ENCODE results near the gene STPG3. TPM values are rescaled to one million over a fixed set of nuclear protein-coding genes. Genes with fewer than 3 reads are reported as not detected.

Gene STPG3
- total and polyA plus RNA-seq, 9 of the 15 experiments (the other 6 are each of a cell fraction or from before 2014, with no cell fraction given), result not detected

DNA sequence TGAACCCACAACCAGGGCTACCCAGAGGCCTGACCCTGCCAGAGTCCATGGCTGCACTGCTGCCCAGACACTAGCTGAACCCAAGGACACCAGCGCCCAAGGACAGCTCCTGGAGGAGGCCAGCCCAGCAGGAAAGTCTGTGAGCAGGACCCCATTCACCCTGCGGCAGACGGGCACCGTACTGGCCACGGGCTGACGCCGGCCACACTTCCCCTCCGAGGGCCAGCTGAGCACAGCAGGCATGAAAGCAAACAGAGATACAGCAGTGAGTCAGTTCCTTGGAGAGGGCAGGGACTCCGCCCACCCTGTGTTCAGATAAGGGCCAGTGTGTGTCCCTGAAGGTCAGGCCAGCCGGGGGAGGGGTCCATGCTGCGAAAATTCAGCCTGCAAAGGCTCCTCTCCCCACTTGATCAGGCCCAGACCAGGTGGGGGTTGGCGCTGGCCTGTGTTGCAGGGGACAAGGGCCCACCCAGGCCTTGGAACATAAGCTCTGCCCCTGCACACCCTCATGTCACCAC lies 32.3 kb upstream of the STPG3 start (continued):
- TF ChIP-seq JUN (IDR thresholded peaks at IDR 0.05; ENCODE audit: borderline replicate concordance, low read depth, low read length) (peak; percentile 70; the same call in 1 of the 2 replicates), JUN (CRISPR knock-in tag; IDR thresholded peaks at IDR 0.05; ENCODE audit: borderline replicate concordance) (no peak), RBFOX2 (IDR thresholded peaks at IDR 0.05; ENCODE audit: low read depth, low read length) (peak; percentile 71), ZNF75A (CRISPR knock-in tag; IDR thresholded peaks at IDR 0.05) (0 out of 2 replicates have a peak, but pooled peaks have one; percentile 49), ETV5 (CRISPR knock-in tag; IDR thresholded peaks at IDR 0.05; ENCODE audit: low read depth) (peak; percentile 80; the same call in 1 of the 2 replicates), SAFB (IDR thresholded peaks at IDR 0.05; ENCODE audit: borderline replicate concordance, low read depth, low read length) (no peak), ZNF551 (CRISPR knock-in tag; IDR thresholded peaks at IDR 0.05) (no peak), CBX5 (IDR thresholded peaks at IDR 0.05; ENCODE audit: borderline replicate concordance, low read depth) (no peak), FOXK2 (conservative IDR thresholded peaks at IDR 0.05 in 1 of 2, IDR thresholded peaks at IDR 0.05 in 1 of 2; ENCODE audit: low read depth in 2 of 2) (peak; percentile 48 to 59; a peak in 3 of 4 replicates), MXI1 (IDR thresholded peaks at IDR 0.05; ENCODE audit: low read depth, low read length) (0 out of 2 replicates have a peak, but pooled peaks have one; percentile 67), NONO (IDR thresholded peaks at IDR 0.05; ENCODE audit: low read depth in 2 of 2, low read length in 1 of 2) (no peak), ZNF445 (CRISPR knock-in tag; IDR thresholded peaks at IDR 0.05; ENCODE audit: low read depth) (peak; percentile 26; the same call in 1 of the 2 replicates), FUS (optimal IDR thresholded peaks at IDR 0.05; ENCODE audit: low read depth, low read length) (no peak)
- TF ChIP-seq, protein P1, sequence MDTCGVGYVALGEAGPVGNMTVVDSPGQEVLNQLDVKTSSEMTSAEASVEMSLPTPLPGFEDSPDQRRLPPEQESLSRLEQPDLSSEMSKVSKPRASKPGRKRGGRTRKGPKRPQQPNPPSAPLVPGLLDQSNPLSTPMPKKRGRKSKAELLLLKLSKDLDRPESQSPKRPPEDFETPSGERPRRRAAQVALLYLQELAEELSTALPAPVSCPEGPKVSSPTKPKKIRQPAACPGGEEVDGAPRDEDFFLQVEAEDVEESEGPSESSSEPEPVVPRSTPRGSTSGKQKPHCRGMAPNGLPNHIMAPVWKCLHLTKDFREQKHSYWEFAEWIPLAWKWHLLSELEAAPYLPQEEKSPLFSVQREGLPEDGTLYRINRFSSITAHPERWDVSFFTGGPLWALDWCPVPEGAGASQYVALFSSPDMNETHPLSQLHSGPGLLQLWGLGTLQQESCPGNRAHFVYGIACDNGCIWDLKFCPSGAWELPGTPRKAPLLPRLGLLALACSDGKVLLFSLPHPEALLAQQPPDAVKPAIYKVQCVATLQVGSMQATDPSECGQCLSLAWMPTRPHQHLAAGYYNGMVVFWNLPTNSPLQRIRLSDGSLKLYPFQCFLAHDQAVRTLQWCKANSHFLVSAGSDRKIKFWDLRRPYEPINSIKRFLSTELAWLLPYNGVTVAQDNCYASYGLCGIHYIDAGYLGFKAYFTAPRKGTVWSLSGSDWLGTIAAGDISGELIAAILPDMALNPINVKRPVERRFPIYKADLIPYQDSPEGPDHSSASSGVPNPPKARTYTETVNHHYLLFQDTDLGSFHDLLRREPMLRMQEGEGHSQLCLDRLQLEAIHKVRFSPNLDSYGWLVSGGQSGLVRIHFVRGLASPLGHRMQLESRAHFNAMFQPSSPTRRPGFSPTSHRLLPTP (IDR thresholded peaks at IDR 0.05; ENCODE audit: borderline replicate concordance, extremely low read depth, insufficient read length), result no peak
- TF ChIP-seq, protein P2, sequence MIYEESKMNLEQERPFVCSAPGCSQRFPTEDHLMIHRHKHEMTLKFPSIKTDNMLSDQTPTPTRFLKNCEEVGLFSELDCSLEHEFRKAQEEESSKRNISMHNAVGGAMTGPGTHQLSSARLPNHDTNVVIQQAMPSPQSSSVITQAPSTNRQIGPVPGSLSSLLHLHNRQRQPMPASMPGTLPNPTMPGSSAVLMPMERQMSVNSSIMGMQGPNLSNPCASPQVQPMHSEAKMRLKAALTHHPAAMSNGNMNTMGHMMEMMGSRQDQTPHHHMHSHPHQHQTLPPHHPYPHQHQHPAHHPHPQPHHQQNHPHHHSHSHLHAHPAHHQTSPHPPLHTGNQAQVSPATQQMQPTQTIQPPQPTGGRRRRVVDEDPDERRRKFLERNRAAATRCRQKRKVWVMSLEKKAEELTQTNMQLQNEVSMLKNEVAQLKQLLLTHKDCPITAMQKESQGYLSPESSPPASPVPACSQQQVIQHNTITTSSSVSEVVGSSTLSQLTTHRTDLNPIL (CRISPR knock-in tag; IDR thresholded peaks at IDR 0.05), result no peak
- TF ChIP-seq, protein P3, sequence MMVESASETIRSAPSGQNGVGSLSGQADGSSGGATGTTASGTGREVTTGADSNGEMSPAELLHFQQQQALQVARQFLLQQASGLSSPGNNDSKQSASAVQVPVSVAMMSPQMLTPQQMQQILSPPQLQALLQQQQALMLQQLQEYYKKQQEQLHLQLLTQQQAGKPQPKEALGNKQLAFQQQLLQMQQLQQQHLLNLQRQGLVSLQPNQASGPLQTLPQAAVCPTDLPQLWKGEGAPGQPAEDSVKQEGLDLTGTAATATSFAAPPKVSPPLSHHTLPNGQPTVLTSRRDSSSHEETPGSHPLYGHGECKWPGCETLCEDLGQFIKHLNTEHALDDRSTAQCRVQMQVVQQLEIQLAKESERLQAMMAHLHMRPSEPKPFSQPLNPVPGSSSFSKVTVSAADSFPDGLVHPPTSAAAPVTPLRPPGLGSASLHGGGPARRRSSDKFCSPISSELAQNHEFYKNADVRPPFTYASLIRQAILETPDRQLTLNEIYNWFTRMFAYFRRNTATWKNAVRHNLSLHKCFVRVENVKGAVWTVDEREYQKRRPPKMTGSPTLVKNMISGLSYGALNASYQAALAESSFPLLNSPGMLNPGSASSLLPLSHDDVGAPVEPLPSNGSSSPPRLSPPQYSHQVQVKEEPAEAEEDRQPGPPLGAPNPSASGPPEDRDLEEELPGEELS (CRISPR knock-in tag; IDR thresholded peaks at IDR 0.05; ENCODE audit: borderline replicate concordance), result no peak
- TF ChIP-seq, protein P4, sequence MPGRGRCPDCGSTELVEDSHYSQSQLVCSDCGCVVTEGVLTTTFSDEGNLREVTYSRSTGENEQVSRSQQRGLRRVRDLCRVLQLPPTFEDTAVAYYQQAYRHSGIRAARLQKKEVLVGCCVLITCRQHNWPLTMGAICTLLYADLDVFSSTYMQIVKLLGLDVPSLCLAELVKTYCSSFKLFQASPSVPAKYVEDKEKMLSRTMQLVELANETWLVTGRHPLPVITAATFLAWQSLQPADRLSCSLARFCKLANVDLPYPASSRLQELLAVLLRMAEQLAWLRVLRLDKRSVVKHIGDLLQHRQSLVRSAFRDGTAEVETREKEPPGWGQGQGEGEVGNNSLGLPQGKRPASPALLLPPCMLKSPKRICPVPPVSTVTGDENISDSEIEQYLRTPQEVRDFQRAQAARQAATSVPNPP (IDR thresholded peaks at IDR 0.05; ENCODE audit: borderline replicate concordance, insufficient read depth, insufficient read length), result no peak
- TF ChIP-seq, protein P5, sequence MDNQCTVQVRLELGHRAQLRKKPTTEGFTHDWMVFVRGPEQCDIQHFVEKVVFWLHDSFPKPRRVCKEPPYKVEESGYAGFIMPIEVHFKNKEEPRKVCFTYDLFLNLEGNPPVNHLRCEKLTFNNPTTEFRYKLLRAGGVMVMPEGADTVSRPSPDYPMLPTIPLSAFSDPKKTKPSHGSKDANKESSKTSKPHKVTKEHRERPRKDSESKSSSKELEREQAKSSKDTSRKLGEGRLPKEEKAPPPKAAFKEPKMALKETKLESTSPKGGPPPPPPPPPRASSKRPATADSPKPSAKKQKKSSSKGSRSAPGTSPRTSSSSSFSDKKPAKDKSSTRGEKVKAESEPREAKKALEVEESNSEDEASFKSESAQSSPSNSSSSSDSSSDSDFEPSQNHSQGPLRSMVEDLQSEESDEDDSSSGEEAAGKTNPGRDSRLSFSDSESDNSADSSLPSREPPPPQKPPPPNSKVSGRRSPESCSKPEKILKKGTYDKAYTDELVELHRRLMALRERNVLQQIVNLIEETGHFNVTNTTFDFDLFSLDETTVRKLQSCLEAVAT (IDR thresholded peaks at IDR 0.05), result no peak
